ENCODE measurements around the gene RPS15A. TPM values are rescaled to one million over a fixed set of nuclear protein-coding genes. Genes with fewer than 3 reads are reported as not detected.

The RPS15A gene
- 3,138 TPM for total RNA-seq

- peak within 1 kb of the TSS; percentile 89 for H3K4me3 ChIP-seq (ENCODE audit: low read length)
Observed at GRCh38 chr16:18789850-18790706, at the start of gene RPS15A. Gene RPS15A (minus strand): TSS chr16:18790334. CDS start chr16:18789113, 1,221 bp downstream.

DNA sequence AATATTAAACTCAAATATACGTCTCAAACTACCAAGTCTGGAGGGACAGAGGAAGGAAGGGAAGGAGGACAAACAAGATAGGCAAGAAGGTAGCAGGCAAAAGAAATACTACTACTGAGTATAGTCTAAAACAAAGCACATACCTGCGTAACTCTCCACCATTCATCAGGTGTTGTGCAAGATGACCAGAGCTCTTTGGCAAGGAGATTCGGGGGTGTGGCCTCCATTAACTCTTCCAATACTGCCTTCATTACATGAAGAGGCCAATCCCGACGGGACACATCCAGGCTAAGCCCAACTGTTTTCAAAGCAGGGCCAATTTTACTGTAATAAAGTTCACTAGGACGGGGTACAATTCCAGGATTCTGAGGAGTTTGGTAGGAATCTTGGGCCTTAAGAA, 49.4 kb upstream of the RPS15A start:
- H3K9me3 ChIP-seq (ENCODE audit: low read depth, low read length): no peaks in the 10 kb centered on the region
- no peaks in the 10 kb centered on the region for H3K27me3 ChIP-seq (ENCODE audit: insufficient read depth, low read length)
- no peak overlapping the region for H3K4me3 ChIP-seq (ENCODE audit: low read length)
- H3K4me1 ChIP-seq (ENCODE audit: insufficient read depth, low read length): no peaks in the 10 kb centered on the region

More at GRCh38 chr16:18789850-18790706, at the start of gene RPS15A:
- peaks cover 48% of the 10 kb centered on the region for H3K4me1 ChIP-seq (ENCODE audit: insufficient read depth, low read length)
- no peaks in the 10 kb centered on the region for H3K27me3 ChIP-seq (ENCODE audit: insufficient read depth, low read length)
- H3K9me3 ChIP-seq (ENCODE audit: low read depth, low read length): no peaks in the 10 kb centered on the region

DNA sequence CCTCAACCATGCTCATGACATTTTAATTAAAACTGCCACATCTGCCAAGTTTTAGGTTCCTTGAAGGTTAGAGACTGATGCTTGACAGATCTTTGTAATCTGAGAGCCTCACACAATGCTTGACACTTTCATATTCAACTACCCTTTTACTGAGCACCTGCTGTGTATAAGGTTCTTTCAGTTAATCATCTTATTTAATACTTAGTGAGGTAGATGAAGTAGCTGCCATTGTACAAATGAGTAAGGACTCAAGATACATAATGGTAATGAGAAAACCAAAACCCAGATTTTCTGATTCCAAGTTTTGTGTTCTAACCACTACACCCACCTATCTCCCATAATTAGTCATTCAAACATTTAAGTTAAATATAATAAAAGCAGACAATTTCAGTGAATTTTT, 46.6 kb upstream of the RPS15A start:
- Histone ChIP-seq H3K4me3 (ENCODE audit: low read length) (no peak overlapping the region), H3K9me3 (ENCODE audit: low read depth, low read length) (no peaks in the 10 kb centered on the region)

GRCh38 chr16:18834864-18835263, 44.7 kb upstream of the RPS15A start:
- no peak overlapping the region for H3K4me3 ChIP-seq (ENCODE audit: low read length)
- H3K4me1 ChIP-seq (ENCODE audit: insufficient read depth, low read length): no peaks in the 10 kb centered on the region
- no peaks in the 10 kb centered on the region for H3K9me3 ChIP-seq (ENCODE audit: low read depth, low read length)
- no peaks in the 10 kb centered on the region for H3K27me3 ChIP-seq (ENCODE audit: insufficient read depth, low read length)

More for the DNA sequence above, 46.6 kb upstream of the RPS15A start:
- no peaks in the 10 kb centered on the region for H3K27me3 ChIP-seq (ENCODE audit: insufficient read depth, low read length)
- no peaks in the 10 kb centered on the region for H3K4me1 ChIP-seq (ENCODE audit: insufficient read depth, low read length)

- H3K9me3 ChIP-seq (ENCODE audit: low read depth, low read length): no peaks in the 10 kb centered on the region
- no peak overlapping the region for H3K4me3 ChIP-seq (ENCODE audit: low read length)
- no peaks in the 10 kb centered on the region for H3K27me3 ChIP-seq (ENCODE audit: insufficient read depth, low read length)
- no peaks in the 10 kb centered on the region for H3K4me1 ChIP-seq (ENCODE audit: insufficient read depth, low read length)
Observed at GRCh38 chr16:18833707-18834505, 43.8 kb upstream of the RPS15A start.

DNA sequence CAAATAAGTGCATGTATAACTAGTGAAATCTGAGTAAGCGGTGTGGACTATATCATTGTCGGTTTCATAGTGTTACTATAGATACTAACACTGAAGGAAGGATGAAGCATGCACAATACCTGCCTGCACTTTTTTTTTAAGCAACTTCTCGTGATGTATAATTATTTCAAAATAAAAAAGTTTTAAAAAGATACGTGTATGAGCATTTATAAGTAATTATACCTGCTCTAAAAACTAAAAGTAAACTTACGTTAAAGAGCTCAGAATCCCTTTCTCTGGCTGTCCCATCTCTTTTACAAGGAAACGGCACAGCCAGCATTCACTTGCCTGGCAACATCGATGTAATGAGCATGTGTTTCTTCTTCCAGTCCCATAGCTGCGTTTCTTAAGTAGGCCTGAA, 42.5 kb upstream of the RPS15A start:
- H3K4me3 ChIP-seq (ENCODE audit: low read length): no peak overlapping the region
- no peaks in the 10 kb centered on the region for H3K9me3 ChIP-seq (ENCODE audit: low read depth, low read length)
- H3K27me3 ChIP-seq (ENCODE audit: insufficient read depth, low read length): no peaks in the 10 kb centered on the region
- no peaks in the 10 kb centered on the region for H3K4me1 ChIP-seq (ENCODE audit: insufficient read depth, low read length)

DNA sequence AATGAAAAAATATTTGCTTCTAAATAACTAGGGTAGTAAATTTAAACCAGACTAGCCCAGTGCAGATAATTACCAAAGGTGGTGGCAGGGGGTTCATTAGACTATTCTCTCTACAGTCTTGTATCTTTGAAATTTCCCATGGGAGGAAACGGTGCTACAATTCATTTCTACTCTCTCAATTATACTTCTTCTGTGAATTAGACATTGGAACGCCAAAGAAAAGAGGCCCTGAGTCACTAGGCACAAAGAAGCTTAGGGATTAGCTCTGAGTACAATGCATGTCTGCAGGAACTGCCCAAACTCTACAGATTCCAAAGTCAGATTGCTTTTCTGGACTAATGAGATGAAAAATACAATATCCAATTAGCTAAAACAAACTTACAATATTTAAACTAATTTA, 41.9 kb upstream of the RPS15A start:
- Histone ChIP-seq H3K9me3 (ENCODE audit: low read depth, low read length) (no peaks in the 10 kb centered on the region), H3K27me3 (ENCODE audit: insufficient read depth, low read length) (no peaks in the 10 kb centered on the region), H3K4me1 (ENCODE audit: insufficient read depth, low read length) (no peaks in the 10 kb centered on the region), H3K4me3 (ENCODE audit: low read length) (no peak overlapping the region)

DNA sequence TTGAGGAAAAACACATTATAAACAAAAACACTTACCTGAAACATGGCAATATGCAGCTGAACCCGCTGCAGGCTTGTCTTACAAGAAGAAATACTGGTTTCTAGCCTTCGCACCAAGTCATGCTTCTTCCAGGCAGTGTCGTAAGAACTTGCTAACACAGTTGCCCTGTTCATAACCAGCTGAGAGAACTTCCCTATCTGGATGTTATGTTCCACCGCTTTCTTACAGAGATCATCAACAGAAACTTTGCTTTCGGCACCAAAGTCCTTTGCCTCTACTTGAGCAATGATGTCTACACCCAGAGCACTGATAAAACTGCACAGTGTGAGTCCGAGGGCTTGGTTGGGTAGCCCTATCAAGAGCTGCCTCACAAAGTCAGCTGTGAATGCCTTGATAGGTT, 39.1 kb upstream of the RPS15A start:
- no peak overlapping the region for H3K4me3 ChIP-seq (ENCODE audit: low read length)
- no peaks in the 10 kb centered on the region for H3K27me3 ChIP-seq (ENCODE audit: insufficient read depth, low read length)
- H3K4me1 ChIP-seq (ENCODE audit: insufficient read depth, low read length): no peaks in the 10 kb centered on the region
- no peaks in the 10 kb centered on the region for H3K9me3 ChIP-seq (ENCODE audit: low read depth, low read length)

- no peaks in the 10 kb centered on the region for H3K9me3 ChIP-seq (ENCODE audit: low read depth, low read length)
- no peak overlapping the region for H3K4me3 ChIP-seq (ENCODE audit: low read length)
- H3K4me1 ChIP-seq (ENCODE audit: insufficient read depth, low read length): no peaks in the 10 kb centered on the region
- no peaks in the 10 kb centered on the region for H3K27me3 ChIP-seq (ENCODE audit: insufficient read depth, low read length)
Observed at GRCh38 chr16:18827890-18828289, 37.8 kb upstream of the RPS15A start.

GRCh38 chr16:18816286-18816685, 26.2 kb upstream of the RPS15A start:
- no peaks in the 10 kb centered on the region for H3K27me3 ChIP-seq (ENCODE audit: insufficient read depth, low read length)
- H3K9me3 ChIP-seq (ENCODE audit: low read depth, low read length): no peaks in the 10 kb centered on the region
- H3K4me1 ChIP-seq (ENCODE audit: insufficient read depth, low read length): peaks cover 10% of the 10 kb centered on the region
- H3K4me3 ChIP-seq (ENCODE audit: low read length): no peak overlapping the region

GRCh38 chr16:18811925-18812324, 21.8 kb upstream of the RPS15A start:
- Histone ChIP-seq H3K27me3 (ENCODE audit: insufficient read depth, low read length) (no peaks in the 10 kb centered on the region), H3K4me3 (ENCODE audit: low read length) (no peak overlapping the region), H3K4me1 (ENCODE audit: insufficient read depth, low read length) (no peaks in the 10 kb centered on the region), H3K9me3 (ENCODE audit: low read depth, low read length) (no peaks in the 10 kb centered on the region)

DNA sequence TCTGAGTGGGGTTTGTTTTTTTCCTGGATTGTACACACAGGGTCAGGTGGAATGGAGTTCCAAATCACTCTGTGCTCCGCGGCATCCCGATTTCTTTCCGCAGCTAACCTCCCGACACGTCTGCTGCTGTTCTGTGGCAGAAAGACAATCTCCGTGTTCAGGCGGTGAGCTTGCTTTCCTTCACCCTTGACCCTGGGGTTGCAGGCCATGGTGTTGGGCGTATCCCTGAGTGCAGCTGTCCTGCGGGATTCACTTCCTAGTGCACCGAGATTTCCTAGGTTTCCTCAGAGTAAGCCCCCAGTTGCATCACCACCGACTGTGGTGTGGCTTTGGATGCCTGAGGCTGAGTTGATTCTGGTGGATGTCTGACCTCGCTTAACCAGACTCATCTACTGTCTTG, 19.0 kb upstream of the RPS15A start:
- Histone ChIP-seq H3K9me3 (ENCODE audit: low read depth, low read length) (no peaks in the 10 kb centered on the region), H3K4me3 (ENCODE audit: low read length) (no peak overlapping the region), H3K4me1 (ENCODE audit: insufficient read depth, low read length) (peaks cover 12% of the 10 kb centered on the region), H3K27me3 (ENCODE audit: insufficient read depth, low read length) (no peaks in the 10 kb centered on the region)

- H3K4me3 ChIP-seq (ENCODE audit: low read length): no peak overlapping the region
- H3K27me3 ChIP-seq (ENCODE audit: insufficient read depth, low read length): no peaks in the 10 kb centered on the region
- H3K9me3 ChIP-seq (ENCODE audit: low read depth, low read length): no peaks in the 10 kb centered on the region
- peaks cover 42% of the 10 kb centered on the region for H3K4me1 ChIP-seq (ENCODE audit: insufficient read depth, low read length)
Observed at GRCh38 chr16:18805257-18805773, 15.2 kb upstream of the RPS15A start.

- Histone ChIP-seq H3K4me3 (ENCODE audit: low read length) (no peak overlapping the region), H3K9me3 (ENCODE audit: low read depth, low read length) (no peaks in the 10 kb centered on the region), H3K27me3 (ENCODE audit: insufficient read depth, low read length) (no peaks in the 10 kb centered on the region), H3K4me1 (ENCODE audit: insufficient read depth, low read length) (peaks cover 49% of the 10 kb centered on the region)
Observed at GRCh38 chr16:18804540-18804939, 14.4 kb upstream of the RPS15A start.
